ENCODE measurements around the gene B3GAT1.

Gene B3GAT1

GRCh38 chr11:134380229-134380628 lies 31.8 kb downstream of the B3GAT1 start:
- no peak for DNase-seq
- in situ Hi-C loops (cut with MboI; ENCODE audit: low pct_unique_long_range_greater_than_20kb, low sequenced_read_pairs) = no loop called here

- in situ Hi-C loops (cut with MboI; ENCODE audit: low pct_unique_long_range_greater_than_20kb, low sequenced_read_pairs) = no loop called here
- DNase-seq = no peak
Observed at GRCh38 chr11:134379241-134379640, 32.8 kb downstream of the B3GAT1 start.

- no peak for DNase-seq
- in situ Hi-C loops (cut with MboI; ENCODE audit: low pct_unique_long_range_greater_than_20kb, low sequenced_read_pairs) = no loop called here
Observed at GRCh38 chr11:134377876-134378275, 34.2 kb downstream of the B3GAT1 start.

- DNase-seq = no peak
Observed at GRCh38 chr11:134376150-134376921, 35.7 kb downstream of the B3GAT1 start.

GRCh38 chr11:134374891-134375550 lies 37.0 kb downstream of the B3GAT1 start:
- in situ Hi-C loops (cut with MboI; ENCODE audit: low pct_unique_long_range_greater_than_20kb, low sequenced_read_pairs) = no loop called here
- DNase-seq = no peak

More at GRCh38 chr11:134376150-134376921, 35.7 kb downstream of the B3GAT1 start:
- in situ Hi-C loops (cut with MboI; ENCODE audit: low pct_unique_long_range_greater_than_20kb, low sequenced_read_pairs) = no loop called here

- DNase-seq = no peak
- in situ Hi-C loops (cut with MboI; ENCODE audit: low pct_unique_long_range_greater_than_20kb, low sequenced_read_pairs) = no loop called here
Observed at GRCh38 chr11:134374171-134374570, 37.9 kb downstream of the B3GAT1 start.

- DNase-seq = no peak
- in situ Hi-C loops (cut with MboI; ENCODE audit: low pct_unique_long_range_greater_than_20kb, low sequenced_read_pairs) = no loop called here
Observed at GRCh38 chr11:134373591-134374052, 38.4 kb downstream of the B3GAT1 start.

GRCh38 chr11:134372961-134373360 lies 39.1 kb downstream of the B3GAT1 start:
- in situ Hi-C loops (cut with MboI; ENCODE audit: low pct_unique_long_range_greater_than_20kb, low sequenced_read_pairs) = no loop called here
- no peak for DNase-seq

- in situ Hi-C loops (cut with MboI; ENCODE audit: low pct_unique_long_range_greater_than_20kb, low sequenced_read_pairs) = no loop called here
- DNase-seq = no peak
Observed at GRCh38 chr11:134372536-134372935, 39.5 kb downstream of the B3GAT1 start.

GRCh38 chr11:134371436-134372185 lies 40.4 kb downstream of the B3GAT1 start:
- in situ Hi-C loops (cut with MboI; ENCODE audit: low pct_unique_long_range_greater_than_20kb, low sequenced_read_pairs) = no loop called here
- no peak for DNase-seq

- in situ Hi-C loops (cut with MboI; ENCODE audit: low pct_unique_long_range_greater_than_20kb, low sequenced_read_pairs) = no loop called here
- DNase-seq = no peak
Observed at GRCh38 chr11:134370526-134371435, 41.3 kb downstream of the B3GAT1 start.

- DNase-seq = no peak
- in situ Hi-C loops (cut with MboI; ENCODE audit: low pct_unique_long_range_greater_than_20kb, low sequenced_read_pairs) = no loop called here
Observed at GRCh38 chr11:134369656-134370525, 42.2 kb downstream of the B3GAT1 start.

GRCh38 chr11:134367781-134368180 lies 44.3 kb downstream of the B3GAT1 start:
- DNase-seq = no peak
- in situ Hi-C loops (cut with MboI; ENCODE audit: low pct_unique_long_range_greater_than_20kb, low sequenced_read_pairs) = no loop called here

GRCh38 chr11:134366254-134366653 lies 45.8 kb downstream of the B3GAT1 start:
- in situ Hi-C loops (cut with MboI; ENCODE audit: low pct_unique_long_range_greater_than_20kb, low sequenced_read_pairs) = no loop called here
- no peak for DNase-seq

GRCh38 chr11:134365011-134365925 lies 46.8 kb downstream of the B3GAT1 start:
- in situ Hi-C loops (cut with MboI; ENCODE audit: low pct_unique_long_range_greater_than_20kb, low sequenced_read_pairs) = no loop called here
- DNase-seq = no peak

- in situ Hi-C loops (cut with MboI; ENCODE audit: low pct_unique_long_range_greater_than_20kb, low sequenced_read_pairs) = no loop called here
- no peak for DNase-seq
Observed at GRCh38 chr11:134364261-134364660, 47.8 kb downstream of the B3GAT1 start.

GRCh38 chr11:134363592-134363991 lies 48.5 kb downstream of the B3GAT1 start:
- in situ Hi-C loops (cut with MboI; ENCODE audit: low pct_unique_long_range_greater_than_20kb, low sequenced_read_pairs) = no loop called here
- no peak for DNase-seq
